HG03469 (cell line): ENCODE results near the gene MAGI2.

ENCODE experiments used
- ATAC-seq: cut with Tn5 transposase; IDR thresholded peaks from one replicate; pipeline ENCODE4 v1.9.1; 2021; ENCODE audit warnings: mild to moderate bottlenecking, moderate library complexity, moderate number of reproducible peaks; ENCODE audit not compliant: unreplicated experiment

Gene MAGI2

DNA sequence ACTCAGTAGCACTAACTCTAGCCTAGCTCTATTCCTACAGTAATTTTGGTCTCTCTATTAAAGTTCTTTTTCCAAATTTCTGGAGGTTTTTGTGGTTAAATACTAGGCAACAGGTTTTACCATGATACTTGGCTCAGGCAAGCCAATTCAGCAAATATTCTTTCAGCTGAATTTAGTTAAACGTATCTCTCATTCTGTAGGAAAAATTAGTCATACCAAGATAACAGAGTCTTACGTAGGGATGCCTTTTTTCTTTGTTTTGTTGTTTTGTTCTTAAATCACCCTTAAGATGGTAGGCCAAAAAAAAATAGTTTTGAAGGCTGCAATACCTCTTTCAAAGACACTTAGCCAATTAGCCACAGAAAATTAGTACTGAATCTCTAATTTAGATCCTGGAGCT is 180.5 kb downstream of the MAGI2 start:
- no peak for ATAC-seq

DNA sequence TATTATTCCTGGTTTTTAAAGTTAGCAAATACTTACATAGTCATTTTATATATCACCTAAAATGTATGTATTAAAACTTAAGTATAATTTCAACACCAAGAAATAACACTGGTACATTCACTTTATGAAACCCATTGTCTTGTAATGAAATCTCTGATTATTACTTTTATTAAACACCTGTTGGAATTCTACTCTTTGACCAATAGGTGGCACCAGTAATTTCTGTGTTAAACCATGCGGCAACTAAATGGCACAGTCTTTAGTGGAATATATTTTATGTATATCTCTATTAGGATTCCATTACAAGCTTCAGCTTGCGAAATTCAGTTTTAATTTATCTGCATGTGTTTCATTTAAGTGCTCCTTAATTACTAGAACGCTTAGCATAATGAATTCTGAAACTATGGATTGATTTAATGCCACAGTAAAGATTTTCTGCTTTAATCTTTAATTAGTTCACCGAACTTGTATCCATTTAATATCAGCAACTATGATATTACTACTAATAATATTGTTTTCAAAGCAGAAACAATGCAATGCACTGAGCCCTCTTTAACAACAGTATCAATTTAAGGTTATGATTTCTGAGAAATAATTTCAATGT is 181.3 kb downstream of the MAGI2 start:
- ATAC-seq = peak; percentile 74

DNA sequence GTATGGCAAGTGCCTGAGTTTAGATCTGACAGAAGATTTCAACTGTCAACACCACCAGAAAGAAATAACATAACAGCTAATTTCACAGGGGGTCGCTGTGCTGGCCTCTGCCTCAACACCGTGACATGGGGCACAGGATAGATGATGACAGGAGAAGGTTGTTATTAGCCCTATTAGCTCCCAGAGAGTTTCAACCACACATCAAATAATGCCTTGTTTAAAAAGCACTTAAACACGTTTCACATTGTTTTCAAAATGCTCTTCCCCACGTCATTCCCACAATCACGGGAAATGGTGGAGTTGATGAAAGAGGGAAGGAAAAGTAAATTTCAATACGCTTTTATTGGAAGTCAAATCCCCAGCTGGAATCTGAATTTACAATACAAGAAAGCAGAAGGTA is 184.7 kb downstream of the MAGI2 start:
- ATAC-seq = no peak

DNA sequence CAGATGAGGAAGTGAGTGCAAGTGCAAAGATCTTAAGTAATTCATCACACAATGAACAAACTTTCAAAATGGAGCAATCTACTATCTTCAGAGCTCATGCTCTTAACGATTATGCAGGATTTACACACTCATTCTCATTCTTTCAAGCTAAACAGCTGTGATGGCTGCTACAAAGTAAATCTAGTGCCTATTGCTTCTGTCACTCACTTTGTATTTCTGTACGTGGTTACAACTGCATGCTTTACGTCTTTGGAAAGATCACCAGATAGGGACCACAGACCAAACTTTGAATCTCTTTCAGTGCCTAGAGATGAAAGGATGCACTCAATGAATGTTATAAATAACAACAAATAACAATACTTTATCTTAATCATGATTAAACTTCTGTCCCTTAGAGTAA is 194.6 kb downstream of the MAGI2 start:
- no peak for ATAC-seq

DNA sequence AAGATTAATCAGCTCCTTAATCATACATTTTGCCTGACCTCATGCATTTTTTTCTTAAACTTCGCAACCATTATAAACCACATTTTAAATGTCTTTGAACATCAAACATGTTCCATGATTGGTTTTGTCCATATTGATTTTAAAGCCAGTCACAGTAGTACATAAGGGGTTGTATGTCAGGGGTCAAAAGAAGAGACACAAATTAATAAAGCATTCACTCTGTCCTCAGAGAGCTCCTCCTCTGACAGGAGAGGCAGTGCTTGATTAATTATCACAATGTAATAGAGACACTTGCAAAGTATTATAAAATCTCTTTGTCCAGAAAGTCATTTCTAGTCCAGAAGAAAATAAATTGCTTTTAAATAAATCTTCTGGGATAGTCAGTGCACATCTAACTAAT is 195.5 kb downstream of the MAGI2 start:
- no peak for ATAC-seq

DNA sequence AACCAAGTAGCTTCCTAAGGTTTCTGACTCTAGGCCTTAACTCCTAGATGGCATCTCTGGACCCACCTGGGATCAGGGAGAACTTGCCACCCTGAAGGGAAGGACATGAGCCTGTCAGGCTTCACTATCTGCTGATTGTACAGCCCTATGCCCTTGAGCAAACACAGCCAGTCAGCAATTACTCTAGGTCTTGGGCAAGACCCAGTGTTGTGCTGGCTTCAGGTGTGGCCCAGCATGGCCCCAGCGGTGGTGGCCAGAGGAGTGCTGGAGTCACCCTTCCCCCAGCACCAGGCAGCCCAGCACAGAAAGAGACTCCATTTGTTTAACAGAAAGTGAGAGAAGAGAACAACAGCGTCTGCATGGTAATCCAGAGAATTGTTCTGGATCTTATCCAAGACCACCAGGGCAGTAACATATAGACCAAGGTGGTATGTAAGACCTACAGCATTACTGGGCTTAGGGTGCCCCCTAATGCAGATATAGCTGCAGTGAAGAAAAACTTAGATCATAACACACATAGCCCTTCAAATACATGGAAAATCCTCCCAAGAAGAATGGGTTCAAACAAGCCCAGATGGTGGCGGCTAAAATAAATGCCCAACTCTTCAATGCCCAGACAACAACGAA is 207.7 kb downstream of the MAGI2 start:
- ATAC-seq = no peak

DNA sequence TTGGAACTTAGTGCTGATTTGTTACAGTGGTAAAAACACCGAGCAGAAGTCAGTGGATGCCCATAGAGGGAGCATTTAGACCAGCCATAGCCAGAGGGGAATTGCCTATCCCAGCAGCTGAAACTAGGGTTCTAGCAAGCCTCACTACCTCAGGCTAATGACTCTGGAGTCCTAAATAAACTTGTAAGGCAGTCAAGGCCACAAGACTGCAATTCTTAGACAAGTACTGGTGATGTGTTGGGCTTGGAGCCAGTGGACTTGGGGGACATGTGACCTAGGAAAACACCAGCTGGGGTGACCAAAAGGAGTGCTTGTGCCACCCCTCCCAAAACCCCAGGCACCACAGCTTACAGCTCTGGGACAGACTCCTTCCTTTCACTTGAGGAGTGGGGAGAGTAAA is 209.0 kb downstream of the MAGI2 start:
- no peak for ATAC-seq

DNA sequence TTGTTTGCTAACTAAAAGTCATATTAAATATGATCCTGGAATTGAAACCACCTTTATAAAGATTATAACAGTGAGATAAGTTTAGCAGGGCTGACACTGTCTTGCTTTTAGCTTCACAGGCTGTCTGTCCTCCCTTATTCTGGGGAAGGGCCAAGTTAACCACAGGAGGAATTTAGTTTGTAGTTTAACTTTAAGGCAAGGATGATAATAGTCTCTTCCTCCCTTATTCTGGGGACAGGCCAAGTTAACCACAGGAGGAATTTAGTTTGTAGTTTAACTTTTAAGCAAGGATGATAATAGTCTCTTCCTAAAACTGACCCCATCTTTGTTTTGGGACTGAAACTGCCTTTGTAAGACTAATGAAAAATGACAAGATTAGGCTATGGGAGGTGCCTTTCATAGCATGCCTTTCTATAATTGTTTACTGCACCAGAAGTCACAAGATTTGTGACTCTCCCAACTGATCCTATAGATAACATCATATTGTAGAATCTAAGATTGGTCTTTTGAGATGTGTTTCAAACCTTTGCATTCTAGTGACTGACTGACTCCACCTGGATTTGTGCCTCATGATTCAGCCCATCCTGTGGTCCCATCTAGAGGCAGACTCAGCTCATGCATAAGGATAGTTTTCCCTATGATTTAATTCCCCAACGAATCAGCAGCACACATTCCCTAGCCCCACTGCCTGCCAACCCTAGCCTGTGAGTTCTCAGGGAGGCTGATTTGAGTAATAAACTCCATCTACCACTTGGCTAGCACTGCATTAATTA is 212.0 kb downstream of the MAGI2 start:
- no peak for ATAC-seq

DNA sequence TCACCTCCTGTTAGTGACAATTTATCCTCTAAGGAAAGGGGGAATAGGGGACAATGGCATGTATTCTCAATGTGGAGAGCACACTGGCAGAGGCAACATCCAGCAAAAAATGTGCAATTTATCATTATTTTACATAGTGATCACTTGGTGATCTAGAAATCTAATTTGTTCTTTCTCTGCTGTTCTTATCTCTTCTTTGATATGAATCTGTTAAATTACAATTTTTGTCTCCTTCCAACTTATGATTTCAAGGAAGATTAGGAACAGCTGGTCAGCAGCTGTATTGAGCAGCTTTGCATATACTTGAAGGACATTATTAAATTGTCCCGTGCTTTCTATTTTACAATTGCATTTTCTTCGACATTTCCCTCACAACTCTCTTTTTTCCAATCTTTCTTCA is 213.1 kb downstream of the MAGI2 start:
- no peak for ATAC-seq

DNA sequence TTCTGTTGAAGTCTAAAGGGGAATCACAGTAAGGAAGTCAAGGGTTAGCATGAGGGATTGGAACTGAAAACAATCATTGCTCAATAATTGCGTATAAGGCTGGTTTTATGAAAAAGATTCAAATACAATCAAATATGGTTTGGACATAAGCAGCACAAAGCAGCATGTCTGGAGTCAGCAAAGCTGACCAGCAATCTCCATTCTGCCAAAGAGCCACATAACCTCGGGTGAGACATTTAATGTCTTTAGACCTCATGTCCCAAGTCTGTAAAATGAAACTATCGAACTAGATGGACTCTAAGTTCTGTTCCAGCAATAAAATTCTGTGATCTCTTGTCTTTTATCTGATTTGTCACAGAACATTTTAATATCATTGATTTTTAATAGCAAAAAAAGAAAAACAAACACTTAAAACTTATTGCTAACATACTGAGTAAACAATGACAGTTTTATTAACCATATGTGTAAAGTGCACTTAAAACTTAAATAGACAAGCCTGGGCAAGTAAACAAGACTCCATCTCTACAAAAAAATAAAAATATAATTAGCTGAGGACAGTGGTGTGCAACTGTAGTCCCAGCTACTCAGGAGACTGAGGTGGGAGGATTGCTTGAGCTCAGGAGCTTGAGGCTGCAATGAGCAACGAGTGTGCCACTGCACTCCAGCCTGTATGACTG is 217.0 kb downstream of the MAGI2 start:
- ATAC-seq = no peak

DNA sequence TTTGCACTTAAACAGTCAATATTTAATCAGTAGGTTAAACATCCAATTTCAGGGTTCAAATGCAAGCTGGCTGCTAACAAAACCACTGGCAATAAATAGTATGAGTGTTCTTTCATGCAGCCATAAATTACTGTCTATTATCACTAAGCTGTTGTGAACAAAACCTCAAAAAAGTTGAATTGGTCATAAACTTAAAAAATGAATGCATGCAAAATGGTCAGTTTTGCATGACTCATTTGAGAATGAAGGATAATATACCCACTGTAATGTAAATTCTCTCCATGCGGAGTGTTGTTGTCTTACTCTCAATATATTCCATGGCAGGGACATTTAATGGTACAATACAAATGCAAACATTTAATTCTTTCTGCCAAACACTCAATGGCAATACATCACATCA is 226.4 kb downstream of the MAGI2 start:
- ATAC-seq = no peak

DNA sequence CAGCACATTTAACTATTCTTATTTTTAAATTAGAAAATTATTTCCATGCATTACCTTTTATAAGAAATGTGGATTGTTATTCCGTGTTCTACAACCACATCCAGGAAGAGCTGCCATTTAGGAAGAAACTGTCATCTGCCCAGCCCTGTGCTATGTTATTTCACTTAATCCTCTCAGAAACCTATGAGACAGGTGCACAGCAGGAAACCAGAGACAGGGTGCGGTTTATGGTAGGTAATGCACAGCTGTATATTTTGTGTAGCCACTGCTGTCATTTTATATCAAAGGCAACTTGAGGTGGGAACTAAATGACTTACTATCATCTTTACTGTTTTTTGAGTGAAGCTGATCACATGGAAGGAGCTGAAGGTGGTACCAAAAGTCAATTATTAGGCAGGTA is 232.3 kb downstream of the MAGI2 start:
- no peak for ATAC-seq

DNA sequence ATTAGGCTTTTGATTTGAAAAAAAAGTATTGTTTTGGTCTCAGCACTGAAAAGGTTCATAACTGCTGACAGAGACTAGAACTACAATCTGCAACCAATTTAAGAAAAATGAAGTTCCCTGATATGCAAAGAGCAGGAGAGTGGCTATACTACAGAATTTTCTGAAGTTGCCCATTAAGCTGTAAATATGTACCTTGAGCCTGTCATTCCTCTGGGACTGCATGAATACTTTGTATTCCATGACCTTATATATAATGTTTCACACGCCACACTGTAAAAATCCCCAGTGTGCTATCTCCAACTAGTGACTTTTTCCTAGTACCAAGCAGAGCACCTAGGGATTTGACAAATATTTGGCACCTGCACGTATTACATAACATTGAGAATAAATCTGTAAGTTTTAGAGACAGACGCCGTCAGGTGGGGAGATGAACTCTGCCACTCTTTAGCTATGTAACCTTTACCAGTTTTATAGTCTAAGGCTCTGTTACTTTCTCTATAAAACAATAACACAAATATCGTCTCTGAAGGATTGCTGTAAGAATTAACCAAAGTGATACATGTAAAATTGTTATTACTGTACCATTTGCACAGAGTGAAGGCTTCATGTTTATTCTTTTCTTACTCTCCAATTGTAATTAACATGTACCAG is 235.4 kb downstream of the MAGI2 start:
- ATAC-seq = no peak

DNA sequence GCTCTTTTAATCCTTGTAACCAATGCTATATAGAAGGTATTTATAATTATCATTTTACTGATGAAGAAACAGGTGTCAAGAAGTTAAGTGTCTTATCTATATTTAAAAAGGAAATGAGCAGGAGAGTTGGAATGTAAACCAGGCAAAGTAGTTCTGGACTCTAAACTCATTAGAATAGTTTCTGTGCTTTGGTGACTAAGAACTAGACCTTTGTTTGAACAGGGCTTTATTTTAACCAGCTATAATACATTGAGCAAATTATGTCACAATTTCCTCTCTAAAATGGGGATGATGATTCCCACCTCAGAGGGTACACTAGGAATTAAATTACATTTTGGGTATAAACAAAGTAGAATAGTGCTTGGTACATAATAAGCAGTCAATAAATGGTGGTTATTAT is 236.0 kb downstream of the MAGI2 start:
- ATAC-seq = no peak

DNA sequence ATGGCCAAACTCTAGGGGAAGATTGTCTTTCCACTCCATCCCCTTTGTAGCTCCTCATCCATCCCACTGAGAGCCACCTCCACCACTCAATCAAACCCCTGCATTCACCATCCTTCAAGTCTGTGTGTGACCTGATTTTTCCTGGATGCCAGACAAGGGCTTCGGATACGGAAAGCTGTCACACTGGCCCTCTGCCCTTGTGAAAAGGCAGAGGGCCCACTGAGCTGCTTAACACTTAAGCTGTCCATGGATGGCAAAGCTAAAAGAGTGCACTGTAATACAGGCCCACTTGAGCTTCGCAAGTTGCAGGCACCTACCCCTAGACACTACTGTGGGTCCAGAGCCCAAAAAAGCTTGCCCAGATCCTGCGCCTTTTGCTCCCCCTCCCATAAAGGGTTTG is 237.2 kb downstream of the MAGI2 start:
- no peak for ATAC-seq

DNA sequence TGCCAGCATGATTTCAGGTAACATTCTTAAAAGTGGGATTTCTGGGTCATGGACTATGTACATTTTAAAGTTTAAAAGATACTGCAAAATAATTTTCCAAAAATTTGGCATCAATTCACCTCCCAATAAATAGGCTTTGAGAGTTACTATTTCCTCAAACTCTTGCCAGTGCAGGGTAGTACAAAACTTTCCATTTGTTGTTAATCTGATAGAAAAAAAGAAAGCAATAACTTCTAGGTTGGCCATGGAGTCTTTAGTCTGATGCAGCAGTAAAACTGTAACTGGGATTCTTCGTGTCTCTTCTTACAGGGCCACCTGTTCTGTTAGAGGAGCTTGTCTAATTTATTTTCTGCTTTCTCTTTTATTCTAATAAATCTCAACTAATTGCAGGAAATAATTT is 241.1 kb downstream of the MAGI2 start:
- ATAC-seq = no peak

DNA sequence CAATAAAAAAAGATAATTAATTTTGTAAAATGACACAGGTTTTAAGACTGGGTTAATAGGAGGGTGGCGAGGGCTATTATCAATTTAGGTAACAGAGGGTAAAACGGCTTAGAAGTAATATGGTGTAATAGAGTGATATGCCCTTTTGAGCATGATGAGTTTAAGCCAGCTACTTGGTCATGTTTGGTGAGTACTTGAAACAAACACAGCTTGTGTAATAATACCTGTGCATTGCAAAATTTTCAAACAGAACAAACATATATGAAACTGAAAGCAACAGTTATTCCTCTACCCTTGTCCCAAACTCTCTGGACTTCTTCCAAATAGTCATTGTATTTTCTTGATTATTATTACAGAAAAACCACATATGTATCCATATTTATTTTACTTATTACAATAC is 241.7 kb downstream of the MAGI2 start:
- ATAC-seq = no peak

DNA sequence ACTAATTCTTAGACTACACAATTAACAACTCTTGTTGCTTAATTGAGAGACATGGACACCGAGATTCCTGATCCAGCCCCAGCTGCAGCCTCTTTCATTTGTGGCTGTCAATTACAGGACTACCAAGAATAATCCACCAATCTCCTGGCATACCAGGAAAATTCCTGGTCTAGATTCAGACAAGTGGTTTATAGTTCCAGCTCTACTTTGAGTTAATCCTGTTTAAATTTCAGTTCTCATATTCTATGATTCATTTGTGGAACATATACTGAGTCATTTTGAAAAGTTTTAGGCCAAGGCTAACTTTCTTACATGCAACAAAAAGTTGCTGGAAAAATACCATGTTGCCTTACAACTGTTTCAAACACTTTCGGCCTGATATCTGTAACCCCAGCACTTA is 253.5 kb downstream of the MAGI2 start:
- no peak for ATAC-seq

DNA sequence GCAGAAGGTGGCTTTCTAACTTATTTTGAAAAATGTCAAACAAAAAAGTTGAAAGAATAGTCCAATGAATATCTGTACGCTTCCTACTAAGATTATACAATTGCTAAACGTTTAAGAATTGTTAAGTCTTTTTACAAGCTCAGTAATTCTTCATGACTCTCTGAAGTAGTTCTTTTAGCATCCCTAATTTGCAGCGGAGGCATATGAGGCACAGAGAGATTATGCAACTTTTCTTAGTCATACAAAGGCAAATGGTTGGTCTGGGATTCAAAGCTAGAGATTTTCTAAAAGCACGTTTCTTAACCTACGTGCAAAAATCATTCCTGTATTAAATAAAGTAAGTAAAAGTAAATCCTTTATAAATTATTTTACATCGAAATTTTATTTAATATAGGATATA is 254.2 kb downstream of the MAGI2 start:
- no peak for ATAC-seq

DNA sequence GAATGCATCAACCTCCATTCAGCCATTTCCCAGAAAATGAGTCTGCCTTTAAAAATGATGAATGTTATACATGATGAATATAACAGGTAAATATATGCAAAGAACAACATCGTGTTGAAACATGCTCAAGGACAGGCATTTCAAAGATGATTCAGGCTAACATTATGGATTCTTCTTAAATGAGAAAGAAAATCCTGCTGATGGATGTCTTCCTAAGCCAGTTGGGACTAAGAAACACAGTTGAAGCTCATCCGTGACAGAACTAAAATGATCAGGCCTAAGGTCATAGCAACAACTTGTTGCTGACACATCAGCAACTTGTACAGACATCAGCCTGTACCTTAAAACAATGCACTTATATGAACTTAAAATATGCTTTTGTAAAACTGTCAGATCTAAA is 267.9 kb downstream of the MAGI2 start:
- ATAC-seq = no peak

DNA sequence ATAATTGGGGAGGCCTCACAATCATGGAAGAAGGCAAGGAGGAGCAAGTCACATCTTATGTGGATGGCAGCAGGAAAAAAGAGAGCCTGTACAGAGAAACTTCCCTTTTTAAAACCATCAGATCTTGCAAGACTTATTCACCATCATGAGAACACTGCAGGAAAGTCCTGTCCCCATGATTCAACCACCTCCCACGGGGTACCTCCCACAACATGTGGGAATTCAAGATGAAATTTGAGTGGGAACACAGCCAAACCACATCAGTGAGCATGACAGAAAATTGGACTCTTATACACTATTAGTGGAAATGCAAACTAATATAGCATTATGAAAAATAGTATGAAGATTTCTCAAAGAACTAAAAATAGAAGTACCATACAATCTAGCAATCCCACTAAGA is 271.2 kb downstream of the MAGI2 start:
- no peak for ATAC-seq
